Ishikawa (cell line): Measurements from ENCODE around the gene SH2D2A.

Experiments
- FOXM1 ChIP-seq: IDR thresholded peaks from 2 replicates; pipeline ENCODE4 v1.6.1; 2012; ENCODE audit warnings: low read depth, borderline replicate concordance
- USF1 ChIP-seq: IDR thresholded peaks from 2 replicates; pipeline ENCODE4 v1.6.1; 2012
- YY1 ChIP-seq: IDR thresholded peaks from 2 replicates; pipeline ENCODE4 v1.6.1; 2012; ENCODE audit warnings: low read depth

- TF ChIP-seq YY1 = no peak
- TF ChIP-seq FOXM1 = no peak
- TF ChIP-seq USF1 = no peak
Observed at GRCh38 chr1:156815307-156815826, 1.3 kb downstream of the SH2D2A start.
